OCI-LY1 (cell line): ENCODE results near the gene MCC.

Experiments used
- H2AFZ ChIP-seq: fragments of 200-600 bp; sonication (generic), shearing (Covaris generic); 2 replicates; pipeline ENCODE4 v1.6.0; 2014; ENCODE audit warnings: antibody characterized with exemption, mild to moderate bottlenecking, low read length
- H3F3A ChIP-seq: fragments of 200-600 bp; sonication (generic), shearing (Covaris generic); 2 replicates; pipeline ENCODE4 v1.6.0; 2014; ENCODE audit warnings: mild to moderate bottlenecking, antibody characterized with exemption, low read length, moderate library complexity; ENCODE audit not compliant: insufficient read depth
- H3K27ac ChIP-seq: fragments of 200-600 bp; sonication (generic); 2 replicates; pipeline ENCODE4 v1.5.1; 2014; ENCODE audit warnings: low read length, mixed run types, mild to moderate bottlenecking, low read depth; ENCODE audit not compliant: poor library complexity, severe bottlenecking
- H3K27me3 ChIP-seq: fragments of 200-600 bp; sonication (generic); 2 replicates; pipeline ENCODE4 v1.6.0; 2014; ENCODE audit warnings: antibody characterized with exemption, mild to moderate bottlenecking, low read length, moderate library complexity; ENCODE audit not compliant: insufficient read depth
- H3K36me3 ChIP-seq: fragments of 200-600 bp; sonication (generic); 2 replicates; pipeline ENCODE4 v1.6.1; 2014; ENCODE audit warnings: mild to moderate bottlenecking, antibody characterized with exemption, low read length, moderate library complexity, mixed read lengths; ENCODE audit not compliant: insufficient read depth
- H3K4me1 ChIP-seq: fragments of 200-600 bp; sonication (generic); 2 replicates; pipeline ENCODE4 v1.5.1; 2014; ENCODE audit warnings: mild to moderate bottlenecking, low read length, moderate library complexity; ENCODE audit not compliant: insufficient read depth, severe bottlenecking
- H3K4me2 ChIP-seq: fragments of 200-600 bp; sonication (generic), shearing (Covaris generic); 2 replicates; pipeline ENCODE4 v1.6.1; 2014; ENCODE audit warnings: low read length
- H3K4me3 ChIP-seq: fragments of 200-600 bp; sonication (generic); 2 replicates; pipeline ENCODE4 v1.5.1; 2014; ENCODE audit warnings: low read length, low read depth, mild to moderate bottlenecking, mixed read lengths; ENCODE audit not compliant: poor library complexity, severe bottlenecking
- H3K79me2 ChIP-seq: fragments of 200-600 bp; shearing (Covaris generic); 2 replicates; pipeline ENCODE4 v1.6.1; 2016; ENCODE audit warnings: mixed run types, low read length, mixed read lengths; ENCODE audit not compliant: insufficient read depth
- H3K9ac ChIP-seq: fragments of 200-600 bp; sonication (generic), shearing (Covaris generic); 2 replicates; pipeline ENCODE4 v1.6.1; 2014; ENCODE audit warnings: mild to moderate bottlenecking, low read length, mixed read lengths
- H3K9me2 ChIP-seq: fragments of 200-600 bp; sonication (generic), shearing (Covaris generic); 2 replicates; pipeline ENCODE4 v1.6.1; 2014; ENCODE audit warnings: low read depth, mild to moderate bottlenecking, low read length, mixed read lengths
- H3K9me3 ChIP-seq: fragments of 200-600 bp; shearing (Covaris generic); 2 replicates; pipeline ENCODE4 v1.6.1; 2014; ENCODE audit warnings: low read length, mixed read lengths
- H4K20me1 ChIP-seq: fragments of 200-600 bp; sonication (generic), shearing (Covaris generic); 2 replicates; pipeline ENCODE4 v1.6.0; 2016; ENCODE audit warnings: mild to moderate bottlenecking, low read length; ENCODE audit not compliant: insufficient read depth
- CTCF ChIP-seq: fragments of 200-600 bp; sonication (generic), shearing (Covaris generic); IDR thresholded peaks from 2 replicates; pipeline ENCODE4 v1.5.1; 2017; ENCODE audit warnings: mild to moderate bottlenecking, antibody characterized with exemption, low read length, moderate library complexity, mixed read lengths
- EZH2 ChIP-seq: fragments of 200-600 bp; sonication (generic), shearing (Covaris generic); IDR thresholded peaks from 2 replicates; pipeline ENCODE4 v1.8.0; 2017; ENCODE audit warnings: borderline replicate concordance, mixed run types, mild to moderate bottlenecking, antibody characterized with exemption, low read length, moderate library complexity, mixed read lengths

The MCC gene

DNA sequence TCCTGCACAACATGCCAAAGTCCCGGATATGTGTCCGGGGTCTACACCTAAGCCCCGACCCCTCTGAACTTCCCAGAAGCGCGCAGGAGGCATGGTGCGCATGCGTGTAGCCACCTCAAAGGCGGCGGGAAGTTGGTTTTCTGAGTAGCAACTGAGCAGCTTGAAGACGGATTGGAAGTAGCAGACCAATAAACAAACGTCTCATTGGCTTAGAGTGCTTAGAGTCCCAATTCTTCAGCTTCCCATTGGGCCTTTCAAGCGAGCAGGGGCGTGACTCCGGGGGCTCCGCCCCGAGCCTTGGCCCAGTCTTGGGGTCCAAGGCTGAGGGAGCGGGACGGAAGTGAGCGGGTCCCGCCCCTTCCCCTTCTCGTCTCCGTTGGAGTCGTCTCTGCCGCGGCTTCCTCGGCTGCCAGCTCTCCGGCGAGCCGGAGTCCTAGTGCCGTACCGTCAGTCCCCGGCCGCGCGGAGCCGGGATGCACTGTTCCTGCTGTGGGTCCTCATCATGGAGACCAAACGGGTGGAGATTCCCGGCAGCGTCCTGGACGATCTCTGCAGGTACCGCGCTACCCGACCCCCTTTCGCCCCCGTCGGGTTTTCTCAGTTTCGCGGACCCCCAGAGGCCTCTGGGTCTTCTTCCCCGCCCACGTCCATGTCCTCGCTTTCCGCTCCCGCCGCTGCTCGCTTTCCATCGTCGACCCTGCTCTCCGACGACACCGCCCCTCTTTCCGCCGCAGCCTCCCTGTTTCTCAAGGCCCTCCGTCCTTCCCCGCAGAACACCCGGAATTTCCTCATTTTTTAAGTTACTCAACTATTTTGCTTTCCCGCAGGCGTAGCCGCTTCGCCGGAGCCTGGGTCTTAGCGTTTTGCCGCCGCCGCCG is 511.6 kb downstream of the MCC start, which contains the start of gene DCP2:
Gene DCP2, plus strand, starts transcription at position 367 of the 878 bp plus-strand sequence. Its CDS starts 136 bp downstream, at position 503.
- H3K9ac ChIP-seq, result peak within 1 kb of the TSS; percentile 94
- peaks cover 40% of the 10 kb centered on the region for H3K4me1 ChIP-seq
- H3K9me3 ChIP-seq, result no peaks in the 10 kb centered on the region
- H3K27me3 ChIP-seq, result no peaks in the 10 kb centered on the region
- peaks cover 48% of the 10 kb centered on the region for H3K79me2 ChIP-seq
- no peak within 1 kb of the TSS; the same call in 1 of the 2 replicates for H2AFZ ChIP-seq
- H3K4me3 ChIP-seq, result peak within 1 kb of the TSS; percentile 94
- H3K4me2 ChIP-seq, result peak within 1 kb of the TSS; percentile 85
- H3F3A ChIP-seq, result no peaks in the 10 kb centered on the region
- peak within 1 kb of the TSS; percentile 67 for H3K27ac ChIP-seq
- H4K20me1 ChIP-seq, result no peaks in the 10 kb centered on the region
- H3K9me2 ChIP-seq, result no peaks in the 10 kb centered on the region
- H3K36me3 ChIP-seq, result peaks cover 16% of the 10 kb centered on the region
- no peak for TF ChIP-seq EZH2
- TF ChIP-seq CTCF, result no peak

GRCh38 chr5:112975721-112976431 is 512.4 kb downstream of the MCC start:
- H3K4me1 ChIP-seq, result peaks cover 39% of the 10 kb centered on the region
- H3K79me2 ChIP-seq, result peaks cover 40% of the 10 kb centered on the region
- no peaks in the 10 kb centered on the region for H3F3A ChIP-seq
- H3K4me2 ChIP-seq, result peak overlapping the region; percentile 77
- peak overlapping the region; percentile 94 for H3K4me3 ChIP-seq
- H3K9me2 ChIP-seq, result no peaks in the 10 kb centered on the region
- no peaks in the 10 kb centered on the region for H3K9me3 ChIP-seq
- no peaks in the 10 kb centered on the region for H4K20me1 ChIP-seq
- H2AFZ ChIP-seq, result no peak overlapping the region; the same call in 1 of the 2 replicates
- no peaks in the 10 kb centered on the region for H3K27me3 ChIP-seq
- H3K9ac ChIP-seq, result peak overlapping the region; percentile 79
- H3K27ac ChIP-seq, result peak overlapping the region; percentile 67
- TF ChIP-seq EZH2 (no peak), CTCF (no peak)
- peaks cover 8% of the 10 kb centered on the region for H3K36me3 ChIP-seq

DNA sequence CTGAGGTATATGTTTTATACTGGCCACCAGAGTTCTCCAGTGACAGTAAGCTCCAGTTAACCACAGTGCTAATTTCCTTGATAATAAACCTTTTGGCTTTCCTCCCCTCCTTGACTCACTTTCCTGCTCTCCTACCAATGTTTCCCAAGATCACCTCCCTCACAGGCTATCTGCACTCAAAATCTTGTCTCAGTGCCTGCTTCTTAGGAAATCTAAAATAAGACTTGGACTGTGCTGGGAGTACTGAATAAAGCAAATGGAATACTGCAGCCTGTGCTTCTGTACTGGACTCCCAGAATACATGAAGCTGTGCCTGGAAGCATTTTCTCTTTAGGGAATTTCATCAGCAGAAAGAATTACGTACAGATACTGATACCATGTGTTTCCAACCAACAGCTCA is 513.4 kb downstream of the MCC start:
- no peaks in the 10 kb centered on the region for H3K9me3 ChIP-seq
- peaks cover 30% of the 10 kb centered on the region for H3K79me2 ChIP-seq
- no peak overlapping the region for H3K27ac ChIP-seq
- H2AFZ ChIP-seq, result peak overlapping the region; percentile 2; the same call in 1 of the 2 replicates
- H4K20me1 ChIP-seq, result no peaks in the 10 kb centered on the region
- no peaks in the 10 kb centered on the region for H3K27me3 ChIP-seq
- no peak overlapping the region for H3K9ac ChIP-seq
- H3K36me3 ChIP-seq, result peaks cover 6% of the 10 kb centered on the region
- H3K4me2 ChIP-seq, result no peak overlapping the region
- no peak overlapping the region for H3K4me3 ChIP-seq
- no peaks in the 10 kb centered on the region for H3K9me2 ChIP-seq
- H3K4me1 ChIP-seq, result peaks cover 29% of the 10 kb centered on the region
- no peaks in the 10 kb centered on the region for H3F3A ChIP-seq
- TF ChIP-seq EZH2 (no peak), CTCF (no peak)
